Measurements from ENCODE around the gene SZT2.

GRCh38 chr1:43444151-43444828 is 54.6 kb downstream of the SZT2 start:
- TF ChIP-seq CTCF (IDR thresholded peaks at IDR 0.05) (no peak), POLR2A (IDR thresholded peaks at IDR 0.05) (no peak)

Data from breast epithelium (tissue), 3 donors.